ENCODE measurements around the gene UBXN6. TPM values are rescaled to one million over a fixed set of nuclear protein-coding genes. Genes with fewer than 3 reads are reported as not detected.

Gene UBXN6
- total RNA-seq, 1 donor from 2014 or later = 45.7 TPM

- Mint-ChIP-seq H3K9me3 (ENCODE audit: unreplicated experiment) (no peaks in the 10 kb centered on the region), H3K36me3 (ENCODE audit: low read depth, unreplicated experiment) (peaks cover 4% of the 10 kb centered on the region), H3K4me3 (ENCODE audit: unreplicated experiment) (peak overlapping the region; percentile 95), H3K27ac (ENCODE audit: unreplicated experiment) (peak overlapping the region; percentile 52), H3K4me1 (ENCODE audit: unreplicated experiment) (peaks cover 19% of the 10 kb centered on the region), H3K27me3 (ENCODE audit: unreplicated experiment) (peaks cover 4% of the 10 kb centered on the region)
- DNase-seq (ENCODE audit: low spot score) = peak; percentile 66
- TF ChIP-seq, protein P1, sequence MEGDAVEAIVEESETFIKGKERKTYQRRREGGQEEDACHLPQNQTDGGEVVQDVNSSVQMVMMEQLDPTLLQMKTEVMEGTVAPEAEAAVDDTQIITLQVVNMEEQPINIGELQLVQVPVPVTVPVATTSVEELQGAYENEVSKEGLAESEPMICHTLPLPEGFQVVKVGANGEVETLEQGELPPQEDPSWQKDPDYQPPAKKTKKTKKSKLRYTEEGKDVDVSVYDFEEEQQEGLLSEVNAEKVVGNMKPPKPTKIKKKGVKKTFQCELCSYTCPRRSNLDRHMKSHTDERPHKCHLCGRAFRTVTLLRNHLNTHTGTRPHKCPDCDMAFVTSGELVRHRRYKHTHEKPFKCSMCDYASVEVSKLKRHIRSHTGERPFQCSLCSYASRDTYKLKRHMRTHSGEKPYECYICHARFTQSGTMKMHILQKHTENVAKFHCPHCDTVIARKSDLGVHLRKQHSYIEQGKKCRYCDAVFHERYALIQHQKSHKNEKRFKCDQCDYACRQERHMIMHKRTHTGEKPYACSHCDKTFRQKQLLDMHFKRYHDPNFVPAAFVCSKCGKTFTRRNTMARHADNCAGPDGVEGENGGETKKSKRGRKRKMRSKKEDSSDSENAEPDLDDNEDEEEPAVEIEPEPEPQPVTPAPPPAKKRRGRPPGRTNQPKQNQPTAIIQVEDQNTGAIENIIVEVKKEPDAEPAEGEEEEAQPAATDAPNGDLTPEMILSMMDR (IDR thresholded peaks at IDR 0.05; ENCODE audit: unreplicated experiment) = no peak
Observed at GRCh38 chr19:4474514-4475022, 17.0 kb upstream of the UBXN6 start.

- Mint-ChIP-seq H3K4me1 (ENCODE audit: unreplicated experiment) (peaks cover 19% of the 10 kb centered on the region), H3K4me3 (ENCODE audit: unreplicated experiment) (peak overlapping the region; percentile 95), H3K27ac (ENCODE audit: unreplicated experiment) (peak overlapping the region; percentile 52), H3K9me3 (ENCODE audit: unreplicated experiment) (no peaks in the 10 kb centered on the region), H3K36me3 (ENCODE audit: low read depth, unreplicated experiment) (peaks cover 4% of the 10 kb centered on the region), H3K27me3 (ENCODE audit: unreplicated experiment) (peaks cover 4% of the 10 kb centered on the region)
- no peak for DNase-seq (ENCODE audit: low spot score)
- TF ChIP-seq, protein P1 (IDR thresholded peaks at IDR 0.05; ENCODE audit: unreplicated experiment) = no peak
Observed at GRCh38 chr19:4473763-4474513, 16.3 kb upstream of the UBXN6 start.

DNA sequence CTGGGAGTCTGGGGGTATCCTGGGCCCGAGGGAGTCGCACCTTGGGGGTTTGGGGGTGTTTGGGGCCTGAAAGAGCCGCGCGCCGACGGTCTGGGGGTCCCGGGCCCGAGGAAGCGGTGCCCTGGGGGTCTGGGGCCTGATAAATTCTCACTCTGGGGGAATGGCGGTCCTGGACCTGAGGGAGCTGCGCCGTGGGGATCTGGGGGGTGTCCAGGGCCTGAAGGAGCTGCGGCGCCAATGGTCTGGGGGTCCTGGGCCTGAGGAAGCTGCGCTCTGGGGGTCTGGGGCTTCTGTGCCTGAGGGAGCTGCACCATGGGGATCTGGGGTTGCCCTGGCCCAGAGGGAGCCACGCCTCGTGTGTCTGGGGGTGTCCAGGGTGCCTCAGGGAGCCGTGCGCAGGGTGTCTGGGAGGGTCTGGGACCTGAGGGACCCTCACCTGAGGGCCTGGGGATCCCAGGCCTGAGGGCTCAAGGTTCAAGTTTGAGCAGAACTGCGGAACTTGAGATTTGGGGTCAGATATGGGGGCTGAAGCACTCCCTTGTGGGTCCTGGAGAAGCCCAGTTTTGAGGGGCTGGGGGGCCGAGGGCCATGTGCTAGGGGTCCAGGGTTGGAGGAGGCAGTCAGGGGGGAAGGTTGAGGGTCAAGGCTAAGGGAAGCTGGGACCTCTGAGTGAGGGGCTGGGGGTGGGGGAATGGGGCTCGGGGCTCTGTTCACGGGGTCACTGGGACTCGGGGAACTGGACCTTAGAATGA, 15.6 kb upstream of the UBXN6 start:
- H3K9me3 Mint-ChIP-seq (ENCODE audit: unreplicated experiment) = no peaks in the 10 kb centered on the region
- DNase-seq (ENCODE audit: low spot score) = no peak
- peaks cover 4% of the 10 kb centered on the region for H3K36me3 Mint-ChIP-seq (ENCODE audit: low read depth, unreplicated experiment)
- TF ChIP-seq, protein P1 (IDR thresholded peaks at IDR 0.05; ENCODE audit: unreplicated experiment) = no peak
- no peak overlapping the region for H3K27ac Mint-ChIP-seq (ENCODE audit: unreplicated experiment)
- peaks cover 4% of the 10 kb centered on the region for H3K27me3 Mint-ChIP-seq (ENCODE audit: unreplicated experiment)
- H3K4me1 Mint-ChIP-seq (ENCODE audit: unreplicated experiment) = peaks cover 19% of the 10 kb centered on the region
- H3K4me3 Mint-ChIP-seq (ENCODE audit: unreplicated experiment) = peak overlapping the region; percentile 95

DNA sequence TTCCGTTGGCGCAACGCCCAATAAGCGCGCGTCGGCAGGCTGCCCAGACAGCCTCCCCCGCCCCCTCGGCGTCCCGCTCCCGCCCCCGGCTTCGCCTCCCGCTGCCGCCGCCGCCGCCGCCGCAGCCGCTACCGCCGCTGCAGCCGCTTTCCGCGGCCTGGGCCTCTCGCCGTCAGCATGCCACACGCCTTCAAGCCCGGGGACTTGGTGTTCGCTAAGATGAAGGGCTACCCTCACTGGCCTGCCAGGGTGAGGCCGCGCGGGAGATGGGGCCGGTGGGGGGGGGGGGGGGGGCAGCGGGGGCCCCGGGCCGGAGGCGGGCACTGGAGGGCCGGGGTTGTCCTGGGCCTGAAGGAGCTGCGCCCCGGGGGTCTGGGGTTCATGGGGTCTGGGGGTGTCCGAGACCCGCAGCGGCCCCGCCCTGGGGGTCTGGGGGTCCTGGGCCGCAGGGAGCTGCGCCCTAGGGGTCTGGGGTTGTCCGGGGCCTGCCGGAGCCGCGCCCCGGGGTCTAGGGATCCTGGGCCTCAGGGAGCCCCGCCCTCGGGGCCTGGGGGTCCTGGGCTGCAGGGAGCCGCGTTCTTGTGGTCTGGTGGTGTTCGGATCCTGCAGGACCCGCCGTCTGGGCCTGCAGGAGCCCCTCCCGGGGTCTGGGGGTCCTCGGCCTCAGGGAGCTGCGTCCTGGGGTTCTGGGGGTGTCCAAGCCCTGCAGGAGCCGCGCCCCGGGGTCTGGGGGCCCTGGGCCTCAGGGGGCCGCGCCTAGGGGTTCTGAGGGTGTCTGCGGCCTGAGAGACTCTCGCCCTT, 14.8 kb upstream of the UBXN6 start, which contains the start of gene HDGFL2:
Gene HDGFL2 (plus strand): TSS at position 124 of the 801 bp plus-strand sequence. CDS start 54 bp downstream, at position 178.
- peaks cover 19% of the 10 kb centered on the region for H3K4me1 Mint-ChIP-seq (ENCODE audit: unreplicated experiment)
- H3K36me3 Mint-ChIP-seq (ENCODE audit: low read depth, unreplicated experiment) = peaks cover 4% of the 10 kb centered on the region
- peak within 1 kb of the TSS; percentile 95 for H3K4me3 Mint-ChIP-seq (ENCODE audit: unreplicated experiment)
- H3K27ac Mint-ChIP-seq (ENCODE audit: unreplicated experiment) = no peak within 1 kb of the TSS
- peaks cover 1% of the 10 kb centered on the region for H3K27me3 Mint-ChIP-seq (ENCODE audit: unreplicated experiment)
- TF ChIP-seq, protein P1 (IDR thresholded peaks at IDR 0.05; ENCODE audit: unreplicated experiment) = no peak
- DNase-seq (ENCODE audit: low spot score) = no peak
- no peaks in the 10 kb centered on the region for H3K9me3 Mint-ChIP-seq (ENCODE audit: unreplicated experiment)

Data from endothelial cell (in vitro differentiated cells).